ENCODE measurements around the gene SEPTIN7. TPM values are rescaled to one million over a fixed set of nuclear protein-coding genes. Genes with fewer than 3 reads are reported as not detected.

Gene SEPTIN7
- total RNA-seq, 4 donors from 2014 or later: 142 to 522 (median 198) TPM

DNA sequence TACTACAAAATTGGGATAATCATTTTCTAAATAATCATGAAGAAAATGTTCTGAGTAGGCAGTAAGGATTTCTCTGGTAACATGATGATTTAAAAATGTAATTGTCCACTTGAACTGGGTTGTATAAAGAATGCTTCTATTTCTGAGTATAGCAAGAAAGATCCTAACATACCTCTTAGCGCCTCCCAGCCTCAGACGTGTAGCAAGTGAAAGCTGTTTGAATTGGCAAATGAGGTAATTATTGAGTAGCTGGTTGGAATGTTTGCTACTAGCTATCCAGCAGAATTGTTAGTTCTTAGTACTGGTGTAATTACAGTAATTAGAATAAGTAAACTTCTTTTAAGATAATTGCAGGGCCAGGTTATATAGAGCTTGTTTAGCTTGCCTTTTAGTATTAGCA lies 47.9 kb downstream of the SEPTIN7 start:
- no peaks in the 10 kb centered on the region for H3K36me3 ChIP-seq
- TF ChIP-seq CTCF (IDR thresholded peaks at IDR 0.05): no peak
- TF ChIP-seq POLR2A (IDR thresholded peaks at IDR 0.05): no peak
- no peaks in the 10 kb centered on the region for H3K27me3 ChIP-seq
- no peak overlapping the region for H3K27ac ChIP-seq
- no peak overlapping the region for H3K4me3 ChIP-seq (replicated peaks in 1 of 3)
- no peak for DNase-seq
- H3K9me3 ChIP-seq: no peaks in the 10 kb centered on the region
- WGBS, 2 donors: 88 to 91% methylated on average over 2 of the region's 2 CpGs
- no peaks in the 10 kb centered on the region for H3K4me1 ChIP-seq
- intact Hi-C loops (cut with DNase I): no loop called here

- Histone ChIP-seq H3K9me3 (no peaks in the 10 kb centered on the region), H3K27ac (no peak overlapping the region), H3K4me1 (no peaks in the 10 kb centered on the region), H3K36me3 (no peaks in the 10 kb centered on the region), H3K4me3 (replicated peaks in 1 of 3) (no peak overlapping the region), H3K27me3 (no peaks in the 10 kb centered on the region)
- no peak for DNase-seq
- 80 to 81% methylated on average over 7 of the region's 7 CpGs for WGBS, 2 donors
- TF ChIP-seq CTCF (IDR thresholded peaks at IDR 0.05) (no peak), POLR2A (IDR thresholded peaks at IDR 0.05) (no peak)
- intact Hi-C loops (cut with DNase I): no loop called here
These were observed 48.4 kb downstream of the SEPTIN7 start for GRCh38 chr7:35849158-35849831.

- no peak overlapping the region for H3K27ac ChIP-seq
- no peaks in the 10 kb centered on the region for H3K27me3 ChIP-seq
- no peak for DNase-seq
- H3K36me3 ChIP-seq: no peaks in the 10 kb centered on the region
- no peaks in the 10 kb centered on the region for H3K9me3 ChIP-seq
- intact Hi-C loops (cut with DNase I): no loop called here
- no peaks in the 10 kb centered on the region for H3K4me1 ChIP-seq
- H3K4me3 ChIP-seq (replicated peaks in 1 of 3): no peak overlapping the region
- TF ChIP-seq POLR2A (IDR thresholded peaks at IDR 0.05) (no peak), CTCF (IDR thresholded peaks at IDR 0.05) (no peak)
These were observed 49.1 kb downstream of the SEPTIN7 start for GRCh38 chr7:35849954-35850353.

Other genes with a start within 250 kb of the SEPTIN7 start
- gene HERPUD2, start 105.9 kb upstream of the SEPTIN7 start, total RNA-seq: 10 to 100 TPM; 27.0 to 35.9 (median 29.9) TPM